Neutrophil (primary cell): Measurements from ENCODE around the gene IFT43.

Experiments used
- H3K27ac ChIP-seq: fragments of 200-600 bp; sonication (generic); 2 replicates; pipeline ENCODE4 v1.5.1; 2016; ENCODE audit warnings: mild to moderate bottlenecking, moderate library complexity
- H3K27me3 ChIP-seq: fragments of 200-600 bp; sonication (generic); 2 replicates; pipeline ENCODE4 v1.6.0; 2016; ENCODE audit warnings: mild to moderate bottlenecking
- H3K36me3 ChIP-seq: fragments of 200-600 bp; sonication (generic); 2 replicates; pipeline ENCODE4 v1.5.1; 2017
- H3K4me1 ChIP-seq, 2 experiments: fragments of 200-600 bp in 1 of 2; sonication (generic) in 1 of 2; 1 replicate in 1 of 2; 2 replicates in 1 of 2; pipeline versions ENCODE4 v1.5.1 to v1.6.1; 2013 to 2016; ENCODE audit warnings: low read depth in 1 of 2, low read length in 1 of 2, mild to moderate bottlenecking in 1 of 2, moderate library complexity in 1 of 2; ENCODE audit not compliant: control insufficient read depth in 1 of 2, insufficient read depth in 1 of 2
- H3K4me3 ChIP-seq, 2 experiments: fragments of 200-600 bp in 1 of 2; sonication (generic) in 1 of 2; 1 replicate in 1 of 2; 2 replicates in 1 of 2; pipeline ENCODE4 v1.5.1; 2013 to 2016; ENCODE audit warnings: low read depth in 1 of 2, low read length in 1 of 2, mild to moderate bottlenecking in 1 of 2, moderate library complexity in 1 of 2
- H3K9me3 ChIP-seq: fragments of 200-600 bp; sonication (generic); 2 replicates; pipeline ENCODE4 v1.5.1; 2016
- TF ChIP-seq, protein P1 (sequence below): fragments of 200-600 bp; sonication (generic); IDR thresholded peaks from 2 replicates; pipeline ENCODE4 v1.5.1; 2016; ENCODE audit warnings: antibody characterized with exemption

Gene IFT43

GRCh38 chr14:75969126-75969525 is 16.4 kb upstream of the IFT43 start:
- no peaks in the 10 kb centered on the region for H3K9me3 ChIP-seq
- no peaks in the 10 kb centered on the region for H3K36me3 ChIP-seq
- TF ChIP-seq, protein P1, sequence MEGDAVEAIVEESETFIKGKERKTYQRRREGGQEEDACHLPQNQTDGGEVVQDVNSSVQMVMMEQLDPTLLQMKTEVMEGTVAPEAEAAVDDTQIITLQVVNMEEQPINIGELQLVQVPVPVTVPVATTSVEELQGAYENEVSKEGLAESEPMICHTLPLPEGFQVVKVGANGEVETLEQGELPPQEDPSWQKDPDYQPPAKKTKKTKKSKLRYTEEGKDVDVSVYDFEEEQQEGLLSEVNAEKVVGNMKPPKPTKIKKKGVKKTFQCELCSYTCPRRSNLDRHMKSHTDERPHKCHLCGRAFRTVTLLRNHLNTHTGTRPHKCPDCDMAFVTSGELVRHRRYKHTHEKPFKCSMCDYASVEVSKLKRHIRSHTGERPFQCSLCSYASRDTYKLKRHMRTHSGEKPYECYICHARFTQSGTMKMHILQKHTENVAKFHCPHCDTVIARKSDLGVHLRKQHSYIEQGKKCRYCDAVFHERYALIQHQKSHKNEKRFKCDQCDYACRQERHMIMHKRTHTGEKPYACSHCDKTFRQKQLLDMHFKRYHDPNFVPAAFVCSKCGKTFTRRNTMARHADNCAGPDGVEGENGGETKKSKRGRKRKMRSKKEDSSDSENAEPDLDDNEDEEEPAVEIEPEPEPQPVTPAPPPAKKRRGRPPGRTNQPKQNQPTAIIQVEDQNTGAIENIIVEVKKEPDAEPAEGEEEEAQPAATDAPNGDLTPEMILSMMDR, result no peak
- no peak overlapping the region for H3K27ac ChIP-seq
- H3K4me1 ChIP-seq, result no peaks in the 10 kb centered on the region
- no peak overlapping the region for H3K4me3 ChIP-seq
- H3K27me3 ChIP-seq, result no peaks in the 10 kb centered on the region

DNA sequence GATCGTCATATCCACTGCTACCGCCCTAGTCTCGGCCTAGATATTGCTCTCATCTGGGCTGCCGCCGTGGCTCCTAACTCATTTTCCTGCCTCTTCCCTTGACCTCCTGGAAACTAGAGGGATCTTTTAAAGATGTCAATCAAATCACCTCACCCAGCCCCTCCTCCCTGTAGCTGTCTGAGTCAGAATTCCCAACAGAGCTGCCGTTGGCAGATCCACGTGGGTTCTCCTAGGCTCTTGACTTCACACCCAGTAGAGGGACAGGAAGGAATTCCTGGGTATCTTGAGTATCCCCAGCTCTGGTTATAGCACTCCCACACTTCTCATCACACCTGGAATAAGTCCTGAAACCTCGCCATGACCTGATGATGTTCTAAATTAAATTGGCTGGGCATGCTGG is 15.7 kb upstream of the IFT43 start:
- no peaks in the 10 kb centered on the region for H3K27me3 ChIP-seq
- H3K9me3 ChIP-seq, result no peaks in the 10 kb centered on the region
- TF ChIP-seq, protein P1, result no peak
- no peak overlapping the region for H3K27ac ChIP-seq
- no peaks in the 10 kb centered on the region for H3K4me1 ChIP-seq
- H3K36me3 ChIP-seq, result no peaks in the 10 kb centered on the region
- no peak overlapping the region for H3K4me3 ChIP-seq

DNA sequence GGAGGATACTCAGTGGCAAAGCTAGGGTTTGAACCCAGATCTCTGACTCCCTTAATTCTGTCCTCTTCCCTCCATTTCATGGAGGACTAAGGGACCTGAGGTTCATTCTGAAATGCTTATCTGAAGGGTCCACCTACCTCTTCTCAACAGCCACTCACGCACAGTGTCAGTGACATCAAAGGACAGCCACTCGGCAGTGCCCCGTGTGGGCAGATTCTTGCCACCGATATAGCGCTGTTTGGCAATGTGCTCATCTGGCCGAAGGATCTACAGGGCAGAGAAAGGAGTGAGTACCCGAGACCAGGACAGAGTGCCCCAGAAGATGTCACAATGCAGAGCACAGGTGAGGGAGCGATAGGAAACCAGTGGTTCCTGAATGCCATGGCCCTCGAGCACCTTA is 14.6 kb upstream of the IFT43 start:
- Histone ChIP-seq H3K4me1 (no peaks in the 10 kb centered on the region), H3K27ac (no peak overlapping the region)
- TF ChIP-seq, protein P1, result no peak

GRCh38 chr14:75971509-75971908 is 14.1 kb upstream of the IFT43 start:
- Histone ChIP-seq H3K27me3 (no peaks in the 10 kb centered on the region), H3K27ac (no peak overlapping the region), H3K36me3 (no peaks in the 10 kb centered on the region), H3K9me3 (no peaks in the 10 kb centered on the region), H3K4me3 (no peak overlapping the region), H3K4me1 (no peaks in the 10 kb centered on the region)
- TF ChIP-seq, protein P1, result no peak

More for the DNA sequence above, 14.6 kb upstream of the IFT43 start:
- Histone ChIP-seq H3K9me3 (no peaks in the 10 kb centered on the region), H3K4me3 (no peak overlapping the region), H3K36me3 (no peaks in the 10 kb centered on the region), H3K27me3 (no peaks in the 10 kb centered on the region)

- Histone ChIP-seq H3K27me3 (no peaks in the 10 kb centered on the region), H3K4me1 (no peaks in the 10 kb centered on the region), H3K27ac (no peak overlapping the region), H3K4me3 (no peak overlapping the region), H3K9me3 (no peaks in the 10 kb centered on the region), H3K36me3 (no peaks in the 10 kb centered on the region)
- TF ChIP-seq, protein P1, result no peak
These were observed 12.7 kb upstream of the IFT43 start for GRCh38 chr14:75972801-75973421.
